ENCODE measurements around the gene EPHA7.
A peak's percentile ranks its signal among the peaks of the same experiment; 100 is the strongest.

EPHA7 gene

DNA sequence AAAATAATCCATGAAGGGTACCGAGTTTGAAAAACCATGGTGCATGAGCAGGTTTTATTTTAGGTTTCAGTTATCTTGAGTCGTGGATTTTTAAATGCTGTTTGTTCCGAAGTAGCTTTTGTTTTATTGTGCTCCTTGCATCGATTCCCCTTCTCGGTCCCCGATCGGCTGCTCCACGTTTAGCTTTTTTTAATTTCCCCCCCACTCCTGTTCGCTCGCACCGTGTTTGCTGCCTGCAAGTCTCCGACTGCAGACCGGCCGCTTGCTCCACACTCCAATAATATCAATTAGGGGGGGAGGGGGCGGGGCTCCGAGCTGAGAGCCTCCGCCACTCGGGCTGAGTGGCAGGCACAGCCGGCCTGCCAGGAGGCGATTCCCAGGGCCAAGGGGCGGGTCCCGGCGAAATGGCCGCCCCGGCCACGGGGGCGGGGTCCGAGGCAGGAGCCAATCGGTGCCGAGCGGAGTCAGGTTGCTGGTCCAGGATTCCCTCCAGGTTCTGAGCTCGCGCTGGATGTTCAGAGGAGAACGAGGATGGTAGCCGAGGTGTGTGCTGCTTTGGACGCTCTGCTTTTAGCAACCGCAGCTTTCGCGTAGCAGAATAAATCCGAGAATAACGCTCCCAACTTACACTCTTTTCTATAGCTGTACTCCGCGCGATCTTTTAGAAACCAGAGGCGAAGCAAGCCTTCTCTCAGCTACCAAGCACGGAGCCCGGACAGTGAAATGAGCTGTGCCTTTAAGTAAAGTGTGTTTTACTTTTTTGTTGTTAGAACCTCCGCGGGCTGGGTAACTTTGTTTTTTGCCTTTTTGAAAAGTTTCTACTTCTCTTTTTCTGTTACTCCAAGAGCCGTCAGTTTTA lies at the start of gene EPHA7:
EPHA7 (minus strand) TSS at position 256 of the 859 bp plus-strand sequence; CDS start at position 38, 218 bp downstream.
- DNase-seq, result peak; percentile 96

DNA sequence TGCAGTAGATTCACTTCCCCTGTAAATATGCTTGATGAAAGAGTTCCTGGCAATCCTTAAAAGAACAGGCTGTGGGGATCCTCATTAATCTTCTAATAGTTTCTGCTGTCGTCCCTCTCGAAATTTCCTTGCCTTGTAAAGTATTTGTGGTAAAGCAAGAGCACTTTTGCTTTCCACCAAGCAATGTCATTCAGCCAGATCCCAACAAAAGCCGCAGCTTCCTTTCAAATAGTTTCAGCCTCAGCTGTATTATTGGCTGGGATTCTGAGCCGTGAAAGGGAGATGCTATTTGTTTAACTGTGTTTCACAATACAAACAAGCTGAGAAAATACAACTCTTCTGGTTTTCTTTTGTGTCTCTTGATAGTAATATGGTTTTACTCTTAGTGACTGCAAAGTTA lies 48.9 kb upstream of the EPHA7 start:
- no peak for DNase-seq

DNA sequence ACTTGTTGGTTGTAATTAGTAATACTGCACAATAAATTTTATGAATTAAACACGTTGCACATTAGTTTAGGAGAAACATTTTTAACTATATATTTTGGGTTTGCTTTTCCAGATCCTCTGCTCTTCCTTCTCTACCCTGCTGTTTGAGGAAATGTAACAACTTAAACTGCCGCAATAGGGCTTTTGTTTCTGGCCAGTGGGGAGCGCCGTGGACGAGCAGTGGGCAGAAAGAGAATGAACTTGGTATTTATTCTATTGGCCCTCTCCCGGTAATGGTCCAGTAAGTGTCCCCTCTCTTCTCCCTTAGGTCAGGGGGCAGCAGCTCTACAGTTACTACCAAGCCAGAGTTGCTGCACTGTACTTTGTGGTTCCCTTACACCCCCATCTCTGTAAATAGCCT lies 35.2 kb upstream of the EPHA7 start:
- no peak for DNase-seq

DNA sequence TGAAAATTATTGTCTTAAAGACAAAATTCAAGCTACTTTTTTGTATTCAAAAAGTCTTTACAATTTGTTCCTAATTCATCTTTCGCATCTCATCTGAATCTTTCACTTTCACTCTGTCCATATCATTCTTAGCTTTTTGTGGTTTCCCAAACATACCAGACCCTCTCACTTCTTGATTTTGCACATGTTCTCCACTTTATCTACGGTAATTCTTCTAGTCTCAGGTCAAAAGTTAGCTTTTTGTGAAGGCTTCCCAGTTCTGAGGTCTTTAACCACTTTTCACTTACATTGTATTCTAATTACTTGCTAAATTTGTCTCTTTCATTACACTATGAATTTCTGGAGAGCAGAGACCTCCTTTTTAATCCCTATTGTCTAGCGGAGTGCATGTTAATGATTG lies 34.6 kb upstream of the EPHA7 start:
- no peak for DNase-seq

DNA sequence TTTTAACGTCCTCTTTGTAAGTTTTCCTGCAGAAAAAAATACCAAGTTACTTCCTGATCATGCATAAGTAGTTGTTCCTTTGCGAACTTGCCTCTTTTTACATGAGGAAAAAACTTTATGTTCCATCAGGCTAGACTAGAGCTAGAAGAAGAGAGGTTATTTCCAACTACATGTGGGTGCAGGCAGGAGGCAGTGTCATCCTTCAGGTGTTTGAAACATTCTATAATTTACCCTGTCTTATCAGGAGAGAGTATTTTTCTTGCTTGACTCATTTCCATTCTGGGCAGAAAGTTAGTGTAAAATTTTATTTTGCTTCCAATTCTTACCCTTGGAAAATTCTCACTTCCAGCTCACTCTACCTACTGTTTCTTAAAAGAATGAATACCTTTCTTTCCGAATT lies 28.5 kb upstream of the EPHA7 start:
- DNase-seq, result no peak

DNA sequence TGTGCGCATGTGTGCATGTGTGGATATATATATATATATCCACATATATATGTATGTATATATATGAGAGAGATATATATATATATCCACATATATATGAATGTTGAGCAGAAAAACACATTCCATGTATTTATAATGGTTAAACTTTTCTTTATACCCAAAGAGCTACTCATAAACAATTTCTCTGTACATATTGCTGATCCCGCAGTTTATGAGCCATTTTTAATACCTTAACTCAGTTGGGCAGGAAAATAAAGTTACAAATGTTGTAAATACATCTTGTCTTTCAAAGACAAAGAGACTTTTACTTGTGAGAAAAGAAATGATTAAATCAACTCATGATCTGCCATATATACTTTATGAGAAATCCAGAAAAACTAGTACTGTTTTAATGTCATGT lies 18.1 kb upstream of the EPHA7 start:
- DNase-seq, result no peak

DNA sequence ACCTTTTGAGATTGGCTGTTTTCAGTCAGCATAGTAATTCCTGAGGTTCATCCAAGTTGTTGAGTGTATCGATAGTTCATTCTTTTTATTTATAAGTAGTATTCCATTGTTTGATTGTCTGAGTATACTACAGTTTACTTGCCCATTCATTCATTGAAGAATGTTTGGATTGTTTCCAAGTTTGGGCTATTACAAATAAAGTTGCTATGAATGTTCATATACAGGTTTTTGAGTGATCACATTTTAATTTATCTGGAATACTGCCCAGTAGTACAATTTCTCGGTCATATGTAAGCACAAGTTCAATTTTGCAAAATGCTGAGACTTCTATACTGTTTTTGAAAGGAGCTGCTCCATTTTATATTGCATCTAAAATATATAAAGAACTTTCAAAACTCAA lies 14.2 kb upstream of the EPHA7 start:
- no peak for DNase-seq

DNA sequence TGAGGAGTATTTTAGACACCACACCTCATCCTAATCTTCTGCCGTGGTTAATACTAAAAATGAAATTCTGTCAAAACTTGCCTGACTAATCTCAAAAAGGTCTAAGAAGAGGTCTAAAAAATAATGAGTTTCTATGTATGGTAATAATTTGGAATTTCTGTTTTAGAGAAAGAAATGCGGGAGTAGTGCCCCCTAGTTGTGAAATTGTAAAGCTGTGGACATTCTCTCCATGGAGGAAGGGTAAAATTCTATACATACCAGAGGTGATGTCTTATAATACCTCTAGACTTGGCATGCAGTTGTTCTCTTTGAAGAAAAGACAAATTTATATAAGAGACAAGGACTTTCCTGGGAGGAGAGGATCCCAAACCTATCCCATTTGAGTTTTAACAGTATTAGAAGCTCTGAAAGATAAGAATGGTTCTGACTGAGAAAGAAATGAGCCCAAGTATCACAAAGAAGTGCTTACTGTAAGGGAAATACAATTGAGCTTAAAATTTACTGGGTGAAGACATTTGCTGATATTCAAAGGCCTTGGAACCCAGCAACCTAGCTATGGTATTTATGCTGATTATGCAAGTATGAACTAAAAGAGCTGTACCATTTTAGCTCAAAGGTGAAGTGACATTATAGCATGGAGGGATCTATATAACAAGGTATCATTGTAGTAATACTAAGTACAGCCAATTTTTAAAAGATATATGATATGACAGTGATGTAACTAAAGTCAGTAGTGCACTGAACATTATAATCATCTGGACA lies 5.1 kb upstream of the EPHA7 start:
- DNase-seq, result no peak

DNA sequence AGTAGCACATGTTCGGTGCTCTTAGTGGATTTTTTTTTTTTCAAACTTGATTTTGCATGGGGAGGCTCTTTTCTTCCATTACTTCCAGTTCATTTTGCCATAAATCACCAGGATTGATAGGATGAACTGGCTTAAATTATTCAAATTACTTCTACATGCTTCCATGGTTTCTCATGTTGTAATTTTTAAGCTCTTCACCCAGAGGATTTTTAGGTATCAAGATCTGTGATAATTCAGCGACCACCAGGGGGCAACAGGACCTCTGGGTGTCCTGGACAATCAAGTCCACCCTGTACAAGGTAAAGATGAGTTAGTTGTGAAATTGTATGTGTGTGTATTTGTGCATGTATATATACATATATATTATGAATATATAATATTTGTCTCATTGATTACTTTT lies 4.2 kb upstream of the EPHA7 start:
- peak; percentile 54 for DNase-seq

DNA sequence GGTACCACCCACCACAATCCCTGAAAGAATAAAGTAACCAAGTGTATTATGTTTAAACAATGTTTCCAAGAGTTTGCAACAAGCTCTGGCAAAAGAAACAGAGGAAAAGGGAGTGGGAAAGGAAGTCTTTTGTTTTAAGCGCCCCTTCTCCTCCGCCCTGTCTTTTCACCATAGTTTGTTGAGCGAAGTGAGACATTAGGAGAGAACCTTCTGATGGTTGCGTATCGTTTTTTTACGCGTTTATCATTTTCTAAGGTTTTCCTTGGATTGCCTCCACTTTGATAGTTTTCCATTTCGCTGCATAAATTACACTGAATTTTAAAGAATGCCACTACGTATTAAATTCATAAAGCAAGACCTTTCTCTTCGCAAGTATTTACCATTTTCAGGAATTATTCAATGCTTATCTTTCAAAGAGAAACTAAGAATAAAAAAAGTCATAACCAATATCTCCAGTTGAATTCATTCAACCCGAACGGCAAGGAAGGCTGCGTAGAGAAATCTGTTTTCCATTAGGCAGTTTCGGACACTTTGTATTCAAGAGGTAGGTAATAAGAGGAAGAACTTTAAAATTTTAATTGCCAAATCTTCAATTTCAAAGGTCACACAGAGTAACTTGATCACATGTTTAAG lies 920 bp upstream of the EPHA7 start:
- DNase-seq, result no peak

DNA sequence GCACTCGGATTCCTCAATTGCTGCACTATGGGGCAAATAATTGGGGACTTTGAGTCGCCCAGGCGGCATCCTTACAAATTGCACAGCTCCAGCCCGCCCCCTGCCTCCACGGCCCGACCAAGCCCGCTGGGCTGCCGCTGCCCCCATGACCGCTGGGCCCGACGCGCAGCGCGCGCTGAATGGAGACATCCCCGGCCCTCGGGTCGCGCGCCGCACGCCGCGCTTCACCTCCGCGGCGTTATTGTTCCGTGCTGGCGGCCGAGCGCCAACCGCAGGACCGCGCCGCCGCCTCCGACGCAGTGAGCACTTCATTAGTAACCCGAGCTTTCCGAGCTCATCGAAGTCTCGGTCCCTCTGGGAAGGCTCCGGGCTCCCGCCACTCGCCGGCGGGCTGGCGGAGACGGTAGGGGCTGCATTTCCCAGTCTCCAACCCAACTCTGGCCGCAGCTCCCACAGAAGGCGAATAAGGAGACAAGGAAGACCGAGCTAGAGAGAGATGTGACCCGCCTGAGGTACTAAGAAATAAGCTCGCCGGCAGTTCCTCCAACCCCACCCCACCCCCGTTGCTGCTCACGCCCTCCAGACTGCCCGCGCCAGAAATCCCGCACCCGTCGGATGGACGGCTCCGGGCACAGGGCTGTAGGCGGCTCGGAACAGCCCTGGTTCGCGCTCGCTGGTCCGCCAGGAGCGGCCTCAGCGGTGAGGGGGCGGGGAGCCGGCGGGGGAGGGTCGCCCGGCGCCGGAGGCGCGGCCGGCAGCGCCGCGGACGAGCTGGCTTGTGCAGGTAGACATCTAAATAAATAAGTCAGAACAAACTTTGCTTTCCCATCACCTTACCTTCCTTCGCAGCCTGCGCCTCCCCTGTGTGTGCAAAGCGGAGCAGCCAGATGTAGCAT lies 703 bp downstream of the EPHA7 start:
- peak; percentile 66 for DNase-seq

DNA sequence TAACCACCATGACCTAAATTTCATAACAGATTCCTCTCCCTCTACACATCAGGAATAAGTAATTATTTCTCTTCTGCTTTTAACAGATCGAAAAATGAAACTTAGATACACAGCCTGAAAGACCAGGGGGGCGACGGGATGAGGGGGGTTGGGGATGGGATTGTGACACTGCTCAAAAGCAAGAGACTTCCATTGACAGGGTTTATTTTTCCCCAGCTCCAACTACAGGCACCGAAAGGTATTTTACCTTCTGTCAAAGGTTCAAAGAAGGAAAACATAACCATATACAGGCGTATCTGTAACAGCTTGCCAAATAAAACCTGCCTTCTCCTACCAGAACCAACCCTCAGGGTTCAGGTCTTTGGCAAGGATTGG lies 1.3 kb downstream of the EPHA7 start:
- peak; percentile 79 for DNase-seq

DNA sequence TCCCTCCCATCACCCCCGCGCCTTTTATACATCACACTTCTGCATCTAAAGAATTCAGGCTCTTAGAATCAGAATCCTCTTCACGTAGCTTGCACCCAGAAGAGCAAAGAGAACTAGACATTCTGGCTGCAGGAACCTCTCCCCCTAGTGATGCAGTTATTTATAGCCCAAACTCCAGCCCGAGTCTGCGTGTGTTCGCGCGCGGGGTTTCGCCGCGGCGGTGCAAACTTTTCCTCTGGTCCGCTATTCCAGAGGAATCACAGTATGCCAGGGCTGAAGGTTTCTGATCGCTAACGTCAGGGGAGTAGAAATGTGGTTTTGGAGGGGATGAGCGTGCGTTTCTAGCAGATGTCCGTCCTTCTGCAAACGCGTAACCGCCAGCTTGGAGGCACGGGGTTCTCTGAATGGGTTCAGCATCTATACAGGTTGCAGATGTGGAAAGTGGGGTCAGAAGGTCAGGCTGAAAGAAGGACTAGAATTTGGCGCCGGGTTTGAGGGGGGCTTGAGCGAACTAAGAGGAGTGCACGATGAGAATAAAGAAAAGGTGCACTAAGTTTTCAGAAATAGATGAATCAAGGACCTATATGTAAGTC lies 1.8 kb downstream of the EPHA7 start:
- DNase-seq, result peak; percentile 79

DNA sequence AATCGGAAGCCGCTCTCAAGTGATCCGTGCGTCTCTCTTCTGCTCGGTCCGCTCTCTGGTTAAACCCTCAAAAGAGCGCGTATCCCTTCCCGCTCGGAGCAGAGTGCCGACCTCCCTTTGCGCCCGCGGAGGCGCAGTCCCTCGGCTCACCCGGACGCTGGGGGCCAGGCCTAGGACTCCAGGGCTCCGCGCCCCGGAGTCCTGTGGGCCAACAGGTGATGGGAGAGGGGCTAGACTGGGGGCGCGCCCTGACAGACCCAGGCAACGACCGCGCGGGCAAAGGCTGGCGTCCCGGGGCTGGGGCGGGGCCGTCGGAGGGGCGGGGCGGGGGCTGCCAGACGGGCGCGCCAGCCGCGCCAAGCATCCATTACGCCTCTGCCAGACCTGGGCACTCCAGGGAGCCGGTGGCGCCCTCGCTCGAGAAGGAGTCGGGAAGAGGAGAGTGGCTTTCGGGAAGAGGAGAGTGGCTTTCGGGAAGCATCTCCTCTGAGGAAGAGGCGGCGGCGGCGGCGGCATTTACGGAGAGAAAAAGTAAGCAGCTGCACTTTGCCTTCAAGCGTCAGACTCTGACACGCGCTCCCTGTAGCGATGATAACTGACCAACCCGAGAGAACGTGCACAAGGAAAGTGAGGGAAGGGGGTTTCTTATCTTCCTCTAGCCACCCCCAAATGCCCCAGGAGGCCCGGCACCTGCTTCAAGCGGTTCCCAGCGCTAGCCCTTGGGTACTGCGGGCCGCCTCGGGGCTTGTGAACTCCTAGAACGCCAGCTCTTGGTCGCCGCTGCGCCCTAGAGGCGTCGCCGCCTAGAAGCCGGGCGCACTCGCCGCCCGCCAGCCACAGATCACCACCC lies 2.6 kb downstream of the EPHA7 start:
- peak; percentile 84 for DNase-seq

DNA sequence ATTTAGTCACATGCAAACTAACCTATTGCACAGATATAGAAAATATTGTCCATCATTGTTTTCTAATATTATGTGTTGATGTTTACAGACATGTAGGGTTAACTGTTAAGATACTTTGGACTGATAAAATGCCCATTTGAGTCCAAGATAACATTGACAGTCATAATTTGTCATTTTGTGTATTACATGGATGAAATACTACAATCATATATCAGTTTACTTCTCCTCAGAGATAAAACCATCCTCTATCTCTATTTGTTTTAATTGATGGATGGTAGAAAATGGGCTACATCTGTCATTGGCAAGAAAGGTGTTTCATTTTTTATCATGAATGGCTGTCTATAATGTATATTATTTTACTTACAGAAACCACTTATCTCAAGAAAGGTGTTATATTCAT lies 6.2 kb downstream of the EPHA7 start:
- peak; percentile 19 for DNase-seq

DNA sequence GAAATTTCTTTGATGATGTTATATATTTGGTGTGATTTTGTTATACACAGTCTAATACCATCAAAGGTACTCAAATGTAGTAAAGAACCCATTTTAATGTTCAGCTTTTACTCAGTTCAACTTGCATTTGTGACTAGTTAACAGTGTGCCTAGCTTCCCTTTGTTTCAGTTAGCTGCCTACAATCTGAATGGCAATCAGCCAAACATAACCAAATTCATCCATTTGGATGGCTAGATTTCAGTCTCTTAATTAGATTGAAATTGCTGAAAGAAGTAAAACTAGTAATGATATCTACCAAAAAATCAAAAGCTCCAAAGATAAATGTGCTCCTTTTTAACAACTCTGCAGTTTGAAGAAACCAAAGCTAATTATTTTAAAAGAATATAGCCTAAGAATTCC lies 6.9 kb downstream of the EPHA7 start:
- DNase-seq, result peak; percentile 69

DNA sequence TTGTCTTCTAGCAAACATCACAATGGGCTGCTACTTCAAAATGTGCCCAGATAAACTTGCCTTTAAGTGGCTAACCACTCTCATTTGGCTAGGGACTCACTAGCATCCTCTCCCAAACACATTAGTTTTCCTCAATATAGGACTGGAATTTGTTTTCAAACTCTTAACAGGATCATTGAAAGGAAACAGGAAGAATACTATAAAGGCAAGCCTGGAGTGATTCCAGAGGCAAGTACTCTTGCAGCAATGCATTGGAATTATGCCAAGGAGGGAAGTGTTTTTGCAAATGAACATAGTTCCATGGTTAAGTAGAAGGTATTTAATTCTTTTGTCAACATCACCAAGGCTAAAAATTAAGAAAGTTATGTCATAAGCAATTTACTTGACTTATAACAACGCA lies 12.2 kb downstream of the EPHA7 start:
- peak; percentile 68 for DNase-seq

DNA sequence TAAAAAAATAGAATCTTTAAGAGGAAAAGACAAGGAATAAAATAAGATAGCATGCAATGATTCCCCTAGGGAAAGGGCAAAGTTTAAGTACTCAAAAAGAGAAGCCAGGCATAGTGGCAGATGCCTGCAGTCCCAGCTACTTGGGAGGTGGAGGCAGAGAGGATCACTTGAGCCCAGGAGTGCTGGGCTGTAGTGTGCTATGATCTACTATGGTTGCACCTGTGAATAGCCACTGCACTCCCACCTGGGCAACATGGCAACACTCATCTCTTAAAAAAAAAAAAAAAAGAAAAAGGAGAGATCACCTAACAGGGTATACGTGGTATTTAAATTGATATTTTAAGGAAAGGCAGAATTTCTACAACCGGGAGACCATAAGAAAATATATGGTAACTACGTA lies 16.0 kb downstream of the EPHA7 start:
- no peak for DNase-seq

DNA sequence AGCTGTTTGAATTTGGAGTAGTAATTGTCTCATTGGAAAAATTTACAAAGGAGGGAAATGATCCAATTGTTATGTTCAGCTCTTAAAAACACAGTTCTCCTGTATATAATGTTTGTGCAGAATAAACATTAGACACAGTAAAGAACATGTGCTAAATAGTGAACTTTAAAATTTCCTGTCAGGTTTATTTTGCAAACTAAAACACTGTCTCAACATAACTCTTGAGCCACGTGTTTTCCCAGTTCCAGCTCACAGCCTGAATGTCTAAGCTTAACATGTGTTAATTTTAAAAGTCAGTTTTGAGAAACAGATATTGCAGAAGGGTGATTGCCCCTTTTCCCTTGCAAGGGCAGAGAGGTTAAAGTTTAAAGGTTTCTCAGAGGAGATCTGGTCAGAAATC lies 20.6 kb downstream of the EPHA7 start:
- DNase-seq, result no peak

DNA sequence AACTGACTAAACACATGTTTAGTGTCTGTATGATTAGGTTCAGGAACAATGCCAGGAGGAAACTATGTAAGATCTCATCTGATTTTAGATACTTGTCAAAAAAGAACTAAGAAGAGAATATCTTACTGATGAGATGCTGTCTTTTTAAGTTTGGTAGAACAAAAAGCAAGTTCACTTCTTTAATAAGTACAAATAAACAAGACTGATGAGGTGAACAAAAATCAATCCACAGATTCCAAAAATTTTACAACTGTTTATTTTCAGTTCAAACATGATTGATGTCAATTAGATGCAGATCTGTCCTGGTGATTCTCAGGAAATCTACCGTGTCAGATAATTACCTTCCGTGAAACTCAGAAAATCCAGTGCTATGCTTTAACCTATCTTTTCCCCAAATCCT lies 24.9 kb downstream of the EPHA7 start:
- no peak for DNase-seq

DNA sequence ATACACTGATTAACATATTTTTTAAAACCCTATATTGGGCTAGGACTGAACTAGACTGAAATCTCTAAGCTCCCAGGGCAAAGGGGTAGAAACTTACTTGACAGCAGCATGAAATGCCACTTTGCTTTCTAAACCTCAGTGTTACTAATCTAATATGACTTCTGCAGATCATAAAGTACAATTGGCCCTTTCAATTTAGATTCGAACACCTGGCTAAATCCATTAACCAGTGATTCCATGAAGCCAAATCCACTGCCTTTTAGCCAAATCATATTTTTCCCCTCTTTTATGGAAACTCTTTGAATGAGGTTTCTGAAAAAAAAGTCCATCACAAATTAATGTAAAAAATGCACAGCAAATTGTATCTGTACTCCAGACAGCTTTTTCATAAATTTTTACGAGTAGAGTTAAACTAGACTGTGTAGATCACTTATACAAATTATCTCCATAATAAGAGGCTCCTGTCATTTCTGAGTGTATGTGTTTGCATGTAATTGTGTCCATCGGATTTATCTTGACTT lies 25.7 kb downstream of the EPHA7 start:
- no peak for DNase-seq
